GM19099 (cell line): ENCODE measurements around the gene MYOCD.

Source experiments
- POLR2A ChIP-seq: IDR thresholded peaks from 3 replicates; pipeline ENCODE4 v1.6.1; 2011; ENCODE audit warnings: low read depth; ENCODE audit not compliant: insufficient read length; ENCODE audit errors: extremely low read depth

Gene MYOCD

DNA sequence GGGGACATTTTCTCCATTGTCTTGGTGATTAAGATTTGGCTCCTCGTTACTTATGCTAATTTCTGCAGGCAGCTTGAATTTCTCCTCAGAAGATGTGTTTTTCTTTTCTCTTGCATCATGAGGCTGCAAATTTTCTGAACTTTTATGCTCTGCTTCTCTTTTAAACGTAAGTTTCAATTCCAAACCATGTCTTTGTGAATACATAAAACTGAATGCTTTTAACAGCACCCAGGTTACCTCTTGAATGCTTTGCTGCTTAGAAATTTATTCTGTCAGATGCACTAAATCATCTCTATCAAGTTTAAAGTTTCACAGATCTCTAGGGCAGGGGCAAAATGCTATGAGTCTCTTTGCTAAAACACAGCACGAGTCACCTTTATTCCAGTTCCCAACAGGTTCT lies 143.0 kb downstream of the MYOCD start:
- TF ChIP-seq POLR2A = no peak

- TF ChIP-seq POLR2A = no peak
Measured at GRCh38 chr17:12812877-12813276, 147.2 kb downstream of the MYOCD start.

DNA sequence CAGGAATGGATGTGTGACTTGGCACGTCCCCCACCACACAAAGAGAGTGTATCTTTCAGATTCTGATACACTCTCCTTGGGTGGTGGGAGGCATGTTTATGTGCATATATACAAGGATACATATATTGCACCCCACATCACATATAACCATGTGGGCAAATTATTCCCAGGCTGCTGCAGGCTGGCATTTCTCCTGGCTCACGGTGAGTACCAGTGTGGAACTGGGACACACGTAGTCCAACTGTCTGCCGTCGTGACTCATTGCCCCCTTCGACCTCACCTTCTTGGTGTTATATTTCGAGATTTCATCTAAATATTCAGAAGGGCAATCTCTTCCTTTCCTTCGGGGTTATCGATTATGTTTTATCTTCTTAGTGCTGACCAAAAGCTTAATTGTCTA lies 148.0 kb downstream of the MYOCD start:
- no peak for TF ChIP-seq POLR2A

DNA sequence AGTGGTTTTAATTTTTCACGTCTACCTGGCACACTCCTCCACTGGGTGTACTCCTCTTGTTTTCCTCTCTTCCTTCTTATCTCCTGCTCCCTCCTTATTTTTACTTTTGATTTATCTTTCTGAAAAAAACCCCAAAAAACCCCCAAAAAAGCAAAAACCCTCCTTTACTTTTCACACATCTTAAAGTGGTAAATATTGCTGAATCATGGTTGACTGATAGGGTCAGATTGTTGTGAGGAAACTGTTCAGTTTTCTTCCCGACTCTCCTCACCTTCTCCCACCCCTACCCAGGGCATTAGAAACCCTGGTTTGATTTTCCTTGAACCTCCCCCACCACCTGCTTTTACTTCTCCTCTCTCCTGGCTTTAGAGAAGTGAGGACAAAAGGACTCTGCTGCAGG lies 149.0 kb downstream of the MYOCD start:
- no peak for TF ChIP-seq POLR2A

- TF ChIP-seq POLR2A = no peak
Measured at GRCh38 chr17:12815642-12816141, 150.0 kb downstream of the MYOCD start.
